GM19043 (cell line): ENCODE data around the gene CHMP6.

ENCODE experiments used
- ATAC-seq: cut with Tn5 transposase; IDR thresholded peaks from one replicate; pipeline ENCODE4 v1.9.1; 2021; ENCODE audit warnings: low read depth; ENCODE audit not compliant: unreplicated experiment

The CHMP6 gene

GRCh38 chr17:80955671-80956280 is 35.9 kb upstream of the CHMP6 start:
- no peak for ATAC-seq

- no peak for ATAC-seq
Observed at GRCh38 chr17:80956321-80957190, 35.1 kb upstream of the CHMP6 start.

DNA sequence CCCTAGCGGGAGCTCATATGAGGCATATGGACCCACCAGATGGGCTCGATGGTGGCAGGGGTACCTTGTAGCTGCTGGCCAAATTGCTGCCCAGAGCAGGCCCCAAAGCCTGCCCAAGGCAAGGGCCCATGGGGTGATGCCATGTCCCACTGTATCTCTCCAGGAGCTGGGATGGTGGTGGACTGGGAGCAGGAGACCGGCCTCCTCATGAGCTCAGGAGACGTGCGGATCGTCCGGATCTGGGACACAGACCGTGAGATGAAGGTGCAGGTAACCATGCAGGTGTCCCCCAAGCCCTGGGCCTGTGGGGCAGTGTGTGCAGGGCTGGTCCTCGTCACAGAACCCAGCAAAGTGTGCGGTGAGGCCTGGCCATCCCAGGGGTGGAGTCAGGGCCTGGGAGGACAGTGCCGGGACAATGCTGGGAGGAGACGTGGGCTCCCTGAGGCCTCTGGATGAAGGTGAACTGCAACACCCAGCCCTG is 34.1 kb upstream of the CHMP6 start:
- ATAC-seq = no peak

DNA sequence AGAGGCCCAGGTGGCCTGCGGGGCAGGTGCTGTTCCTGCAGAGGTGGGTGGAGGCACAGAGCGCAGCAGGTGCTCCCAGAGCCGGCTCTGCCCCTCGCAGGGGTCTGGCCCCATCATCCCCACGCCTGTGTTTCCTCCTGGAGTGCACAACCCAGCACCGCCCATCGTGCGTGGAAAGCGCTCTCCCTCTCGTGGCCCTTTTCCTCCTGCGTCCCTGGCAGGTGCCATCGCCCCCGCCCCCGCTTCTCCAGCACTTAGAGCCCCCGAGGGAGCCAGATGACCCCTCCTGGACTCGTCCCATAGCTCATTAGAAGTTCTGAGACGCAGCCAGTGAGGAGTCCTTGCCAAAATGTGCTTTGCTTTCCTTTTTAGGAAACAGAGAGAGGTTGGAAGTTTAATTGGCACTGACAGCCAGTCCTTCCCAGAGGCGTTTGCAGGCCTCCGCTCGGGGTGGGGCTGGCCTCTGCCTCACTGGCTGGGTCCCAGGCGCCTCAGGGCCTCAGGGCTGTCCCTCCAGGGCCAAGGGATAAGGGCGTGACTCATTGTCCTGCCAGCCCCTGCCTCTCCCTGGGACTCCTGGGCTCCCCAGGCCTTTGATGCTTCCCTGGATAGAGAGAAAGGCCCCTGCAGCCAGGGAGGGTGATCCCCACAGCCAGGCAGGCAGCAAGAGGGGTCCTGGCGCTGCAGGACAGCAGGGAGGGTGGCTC is 32.2 kb upstream of the CHMP6 start:
- ATAC-seq = no peak

- ATAC-seq = no peak
Observed at GRCh38 chr17:80960037-80960796, 31.4 kb upstream of the CHMP6 start.

- ATAC-seq = no peak
Observed at GRCh38 chr17:80960797-80961452, 30.7 kb upstream of the CHMP6 start.

GRCh38 chr17:80961541-80962330 is 29.9 kb upstream of the CHMP6 start:
- no peak for ATAC-seq

DNA sequence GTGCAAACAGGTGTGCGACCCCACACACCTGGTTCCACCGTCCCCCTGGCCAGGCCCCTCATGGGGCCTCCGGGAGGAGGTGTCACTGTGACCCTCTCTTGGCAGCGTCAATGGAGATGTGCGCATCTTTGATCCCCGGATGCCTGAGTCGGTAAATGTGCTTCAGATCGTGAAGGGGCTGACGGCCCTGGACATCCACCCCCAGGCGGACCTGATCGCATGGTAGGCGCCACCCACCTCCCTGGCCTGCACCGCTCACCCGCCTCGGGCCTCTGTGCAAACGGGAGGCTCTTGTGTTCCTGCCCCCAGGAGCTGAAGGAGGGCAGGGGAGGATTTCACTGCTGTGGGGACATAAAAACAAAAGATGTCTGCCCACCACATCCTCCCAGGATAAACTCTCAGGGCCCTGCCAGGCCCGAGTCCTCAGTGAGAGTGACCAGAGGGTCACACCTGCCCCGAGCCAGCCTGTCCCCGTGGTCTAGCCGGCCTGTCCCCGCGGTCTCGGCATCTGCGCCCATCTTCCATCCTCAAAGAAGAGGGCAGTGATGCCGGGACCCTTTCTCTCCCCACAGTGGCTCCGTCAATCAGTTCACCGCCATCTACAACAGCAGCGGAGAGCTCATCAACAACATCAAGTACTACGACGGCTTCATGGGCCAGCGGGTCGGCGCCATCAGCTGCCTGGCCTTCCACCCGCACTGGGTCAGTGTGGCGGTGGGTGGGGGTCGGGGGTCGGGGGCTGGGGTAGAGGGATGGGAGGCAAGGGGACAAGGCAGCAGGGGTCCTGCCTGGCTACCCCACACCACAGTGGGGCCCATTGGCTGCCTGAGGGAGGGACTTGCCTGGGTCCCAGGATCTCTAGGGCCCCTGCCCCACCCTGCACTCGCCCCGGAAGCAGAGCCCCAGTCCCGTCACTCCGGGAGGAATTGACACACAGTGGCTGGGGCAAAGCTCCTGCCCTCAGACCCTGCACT is 29.0 kb upstream of the CHMP6 start:
- ATAC-seq = no peak

DNA sequence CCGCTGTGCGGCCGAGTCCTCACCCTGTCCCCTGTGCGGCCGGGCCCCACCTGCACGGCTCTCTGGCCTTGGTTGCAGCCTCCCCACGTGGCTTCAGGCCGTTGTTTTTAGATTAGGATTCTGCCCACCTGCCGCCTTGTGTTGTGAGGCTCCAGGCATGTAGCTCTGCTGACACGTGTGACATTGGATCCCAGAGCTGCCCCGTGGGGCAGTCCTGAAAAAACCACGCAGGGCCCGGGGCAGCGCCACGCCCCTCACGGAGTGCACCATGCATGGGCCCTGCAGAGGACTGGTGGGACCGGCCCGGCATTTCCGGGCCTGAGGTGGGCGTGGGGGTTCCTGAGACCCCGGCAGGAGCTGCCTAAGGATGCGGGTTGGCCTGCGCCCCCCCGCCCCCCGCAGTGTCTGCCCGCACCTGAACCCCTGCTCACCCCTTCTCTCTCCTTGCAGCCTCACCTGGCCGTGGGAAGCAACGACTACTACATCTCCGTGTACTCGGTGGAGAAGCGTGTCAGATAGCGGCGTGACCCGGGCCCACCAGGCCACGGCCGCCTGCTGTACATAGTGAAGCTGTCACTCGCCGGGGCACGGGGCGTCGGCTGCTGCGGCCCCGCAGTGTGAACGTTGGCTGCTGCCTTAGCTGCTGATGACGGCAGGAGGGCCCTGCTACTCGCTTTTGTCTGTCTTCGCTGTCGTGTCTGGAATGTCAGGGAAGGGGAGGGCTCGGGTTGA is 27.7 kb upstream of the CHMP6 start:
- no peak for ATAC-seq

- no peak for ATAC-seq
Observed at GRCh38 chr17:80964544-80964856, 27.1 kb upstream of the CHMP6 start.

DNA sequence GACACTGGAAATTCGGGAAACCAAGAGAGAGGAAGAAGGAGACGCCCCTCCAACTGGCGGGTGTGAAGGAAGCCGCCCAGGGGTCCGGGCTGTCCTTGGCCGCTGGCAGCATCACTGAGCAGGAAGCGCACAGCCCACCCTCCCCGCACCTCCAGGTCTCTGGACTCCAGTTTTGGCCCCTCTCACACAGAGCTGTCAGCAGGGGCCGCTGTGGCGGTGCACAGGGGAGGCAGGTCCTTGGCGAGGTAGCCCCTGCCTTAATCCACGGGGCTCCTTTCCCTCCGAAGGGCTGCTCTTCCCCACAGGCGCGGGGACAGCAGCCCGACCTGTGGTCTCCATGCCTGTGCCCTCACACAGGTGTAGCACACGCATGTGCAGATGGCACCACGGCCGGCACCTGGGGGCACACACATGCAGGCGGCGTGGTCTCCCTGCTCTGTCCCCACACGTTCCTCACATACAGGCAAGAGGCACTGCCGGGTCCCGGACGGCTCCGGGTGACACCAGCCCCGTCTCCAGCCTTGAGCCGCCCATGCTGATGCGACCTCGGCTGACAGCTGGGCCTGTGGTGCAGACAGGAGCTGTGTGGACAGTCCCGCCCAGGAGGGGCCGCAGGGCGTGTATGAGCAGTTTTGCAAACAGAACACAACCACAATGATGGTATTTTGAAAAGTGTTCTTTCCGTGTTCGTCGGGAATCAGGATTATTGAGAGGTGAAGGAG is 26.6 kb upstream of the CHMP6 start:
- ATAC-seq = no peak

DNA sequence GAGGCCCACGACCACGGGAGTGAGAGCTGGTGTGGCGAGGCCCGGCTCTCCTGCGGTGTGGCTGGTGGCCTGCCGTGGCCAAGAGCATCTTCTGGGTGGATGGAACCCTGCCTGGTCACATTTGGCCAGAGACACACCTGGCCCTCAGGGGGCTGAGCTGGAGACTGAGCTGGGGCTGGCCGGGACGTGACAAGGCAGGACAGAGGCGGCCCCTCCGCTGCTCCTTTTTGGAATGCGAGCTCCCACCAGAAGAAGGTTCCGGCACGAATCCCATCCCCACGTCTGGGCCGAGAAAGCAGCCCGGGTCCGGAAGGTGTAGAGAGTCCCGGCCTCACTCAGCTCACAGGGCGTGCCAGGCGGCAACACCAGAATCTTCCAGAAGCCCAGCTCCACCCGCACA is 26.0 kb upstream of the CHMP6 start:
- no peak for ATAC-seq

GRCh38 chr17:80967404-80967872 is 24.2 kb upstream of the CHMP6 start:
- ATAC-seq = no peak

DNA sequence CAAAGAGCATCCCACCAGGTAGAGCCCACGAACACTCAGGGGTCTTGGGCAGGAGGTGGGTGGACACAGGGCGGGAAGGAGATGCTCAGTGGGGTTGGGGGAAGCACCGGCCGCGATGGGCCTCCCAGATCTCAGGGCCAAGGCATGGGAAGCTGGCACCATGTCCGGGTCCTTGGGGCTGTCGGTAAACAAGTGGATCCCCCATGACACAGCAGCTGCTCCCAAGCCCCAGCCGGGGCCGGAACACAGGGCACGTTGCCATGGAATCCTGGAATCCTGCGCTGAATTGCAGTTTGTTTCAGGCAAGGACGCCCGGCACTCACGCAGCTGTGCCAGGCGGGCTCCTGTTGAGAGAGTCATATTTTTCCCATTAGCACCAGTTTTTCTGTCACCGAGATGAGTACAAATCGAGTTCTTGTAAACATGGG is 23.0 kb upstream of the CHMP6 start:
- no peak for ATAC-seq

GRCh38 chr17:80969030-80969673 is 22.5 kb upstream of the CHMP6 start:
- no peak for ATAC-seq

- ATAC-seq = no peak
Observed at GRCh38 chr17:80969674-80970043, 22.0 kb upstream of the CHMP6 start.
